GM12864 (cell line): Measurements from ENCODE around the gene SLC25A1.

Experiments
- DNase-seq: peaks from one replicate; pipeline ENCODE4 v3.0.0-alpha.2; 2011; ENCODE audit warnings: low read depth
- H3K4me3 ChIP-seq: 2 replicates; pipeline ENCODE4 v1.5.1; 2011; ENCODE audit warnings: mild to moderate bottlenecking, low read depth, low read length, control low read depth
- TF ChIP-seq, protein P1 (sequence below): IDR thresholded peaks from 2 replicates; pipeline ENCODE4 v1.5.1; 2011; ENCODE audit warnings: low read depth, mild to moderate bottlenecking, moderate library complexity, low read length, control low read depth, inconsistent platforms; ENCODE audit errors: missing control alignments

The SLC25A1 gene

GRCh38 chr22:19149047-19149883 lies 29.3 kb downstream of the SLC25A1 start:
- peak overlapping the region; percentile 25; the same call in 1 of the 2 replicates for H3K4me3 ChIP-seq
- TF ChIP-seq, protein P1, sequence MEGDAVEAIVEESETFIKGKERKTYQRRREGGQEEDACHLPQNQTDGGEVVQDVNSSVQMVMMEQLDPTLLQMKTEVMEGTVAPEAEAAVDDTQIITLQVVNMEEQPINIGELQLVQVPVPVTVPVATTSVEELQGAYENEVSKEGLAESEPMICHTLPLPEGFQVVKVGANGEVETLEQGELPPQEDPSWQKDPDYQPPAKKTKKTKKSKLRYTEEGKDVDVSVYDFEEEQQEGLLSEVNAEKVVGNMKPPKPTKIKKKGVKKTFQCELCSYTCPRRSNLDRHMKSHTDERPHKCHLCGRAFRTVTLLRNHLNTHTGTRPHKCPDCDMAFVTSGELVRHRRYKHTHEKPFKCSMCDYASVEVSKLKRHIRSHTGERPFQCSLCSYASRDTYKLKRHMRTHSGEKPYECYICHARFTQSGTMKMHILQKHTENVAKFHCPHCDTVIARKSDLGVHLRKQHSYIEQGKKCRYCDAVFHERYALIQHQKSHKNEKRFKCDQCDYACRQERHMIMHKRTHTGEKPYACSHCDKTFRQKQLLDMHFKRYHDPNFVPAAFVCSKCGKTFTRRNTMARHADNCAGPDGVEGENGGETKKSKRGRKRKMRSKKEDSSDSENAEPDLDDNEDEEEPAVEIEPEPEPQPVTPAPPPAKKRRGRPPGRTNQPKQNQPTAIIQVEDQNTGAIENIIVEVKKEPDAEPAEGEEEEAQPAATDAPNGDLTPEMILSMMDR = no peak
- DNase-seq = no peak

GRCh38 chr22:19148417-19149046 lies 30.0 kb downstream of the SLC25A1 start:
- no peak overlapping the region for H3K4me3 ChIP-seq
- TF ChIP-seq, protein P1 = no peak
- DNase-seq = no peak

DNA sequence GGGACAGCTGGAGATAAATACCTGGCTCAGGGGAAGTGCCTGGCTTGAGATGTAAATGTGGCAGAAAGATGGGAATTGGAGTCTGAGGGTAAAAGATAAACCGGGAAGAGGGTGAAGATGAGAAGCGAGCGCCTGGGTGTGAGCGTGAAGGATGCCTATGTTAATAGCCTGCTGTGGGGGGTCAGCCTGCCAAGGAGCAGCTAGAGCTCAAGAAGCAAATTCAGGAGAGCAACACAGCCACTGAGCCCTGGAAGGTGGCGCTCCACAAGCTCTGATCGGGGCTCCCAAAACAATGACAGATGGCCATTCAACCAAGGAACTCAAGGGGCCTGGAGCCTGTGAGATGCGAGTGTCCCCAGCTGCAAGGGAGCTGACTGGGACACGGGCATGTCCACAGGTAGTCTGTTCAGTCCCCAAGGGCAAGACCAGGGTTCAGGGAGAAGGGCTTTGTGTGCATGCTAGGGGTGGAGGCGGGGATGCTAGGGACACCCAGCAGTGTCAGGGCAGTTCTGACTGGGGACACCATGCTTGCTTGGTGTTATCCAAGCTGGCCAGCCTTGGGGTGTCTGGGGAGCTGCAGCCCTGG lies 31.2 kb downstream of the SLC25A1 start:
- no peak for DNase-seq
- H3K4me3 ChIP-seq = no peak overlapping the region
- TF ChIP-seq, protein P1 = no peak

DNA sequence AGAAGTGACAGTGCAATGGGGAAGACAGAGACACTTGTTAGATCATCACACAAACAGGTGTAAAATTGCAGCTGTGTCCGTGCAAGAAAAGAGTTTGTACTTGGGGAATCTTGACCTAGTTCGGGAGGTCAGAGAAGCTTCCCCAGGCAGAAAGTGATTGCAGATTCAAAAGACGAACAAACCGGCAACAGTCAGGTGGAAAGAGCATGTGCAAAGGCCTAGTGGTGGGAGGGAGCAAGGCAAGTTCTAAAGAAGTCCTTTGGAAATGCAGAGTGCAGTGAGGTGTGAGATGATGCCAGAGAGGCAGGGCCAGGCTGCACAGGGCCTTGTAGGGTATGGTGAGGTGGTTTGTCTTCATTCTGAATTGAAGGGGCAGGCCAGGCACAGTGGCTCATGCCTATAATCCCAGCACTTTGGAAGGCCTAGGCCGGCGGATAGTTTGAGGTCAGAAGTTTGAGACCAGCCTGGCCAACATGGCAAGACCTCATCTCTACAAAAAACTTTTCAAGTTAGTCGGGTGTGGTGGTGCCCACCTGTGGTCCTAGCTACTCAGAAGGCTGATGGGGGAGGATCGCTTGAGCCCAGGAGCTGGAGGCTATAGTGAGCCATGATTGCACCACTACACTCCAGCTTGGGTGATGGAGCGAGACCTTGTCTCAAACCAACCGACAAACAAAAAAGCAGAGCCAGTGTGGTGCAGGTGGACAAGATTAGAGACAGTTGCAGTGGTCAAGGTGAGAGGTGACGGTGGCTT lies 32.1 kb downstream of the SLC25A1 start:
- TF ChIP-seq, protein P1 = peak; percentile 16
- H3K4me3 ChIP-seq = no peak overlapping the region
- DNase-seq = no peak

DNA sequence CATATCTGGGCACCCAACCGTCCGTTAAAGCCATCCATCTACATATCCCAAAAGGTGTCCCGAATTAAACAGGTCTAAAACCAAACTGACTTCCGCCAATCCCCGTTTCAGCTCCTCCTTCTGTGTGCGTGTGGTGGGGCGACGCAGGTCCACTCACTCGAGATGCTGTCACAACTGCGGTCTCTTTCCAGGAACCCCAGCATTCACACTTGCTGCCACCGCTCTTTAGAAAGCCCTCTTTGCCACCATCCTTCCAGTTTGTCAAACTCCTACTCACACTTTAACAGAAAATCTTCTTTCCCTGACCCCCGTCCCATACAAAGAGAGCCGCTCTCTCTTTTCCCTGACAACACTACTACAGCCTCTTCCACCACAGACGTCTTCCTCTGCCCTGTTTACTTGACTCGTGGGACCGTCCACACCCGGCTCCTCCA lies 34.6 kb downstream of the SLC25A1 start:
- H3K4me3 ChIP-seq = peak overlapping the region; percentile 71
- TF ChIP-seq, protein P1 = no peak
- DNase-seq = no peak

- no peak overlapping the region for H3K4me3 ChIP-seq
- TF ChIP-seq, protein P1 = no peak
- DNase-seq = no peak
Measured at GRCh38 chr22:19143212-19143611, 35.3 kb downstream of the SLC25A1 start.
